Renal cortical epithelial cell (primary cell): Measurements from ENCODE around the gene CLECL1. TPM values are rescaled to one million over a fixed set of nuclear protein-coding genes. Genes with fewer than 3 reads are reported as not detected.
"Not testable (repeated sequence)": the region's sequence is repeated elsewhere in the genome, so short reads cannot be mapped to it uniquely, and the experiment has no call there.

Source experiments
- DNase-seq: peaks from one replicate; pipeline ENCODE4 v3.0.0-alpha.2; 2011; ENCODE audit warnings: low read depth
- total RNA-seq: library from RNA; depleted of rRNA; stranded (reverse); fragments of >200 nt; gene quantifications from 2 replicates; pipeline ENCODE4 v1.2.3, GENCODE V29; 2014

Gene CLECL1
- total RNA-seq, 1 donor from 2014 or later, result not detected

DNA sequence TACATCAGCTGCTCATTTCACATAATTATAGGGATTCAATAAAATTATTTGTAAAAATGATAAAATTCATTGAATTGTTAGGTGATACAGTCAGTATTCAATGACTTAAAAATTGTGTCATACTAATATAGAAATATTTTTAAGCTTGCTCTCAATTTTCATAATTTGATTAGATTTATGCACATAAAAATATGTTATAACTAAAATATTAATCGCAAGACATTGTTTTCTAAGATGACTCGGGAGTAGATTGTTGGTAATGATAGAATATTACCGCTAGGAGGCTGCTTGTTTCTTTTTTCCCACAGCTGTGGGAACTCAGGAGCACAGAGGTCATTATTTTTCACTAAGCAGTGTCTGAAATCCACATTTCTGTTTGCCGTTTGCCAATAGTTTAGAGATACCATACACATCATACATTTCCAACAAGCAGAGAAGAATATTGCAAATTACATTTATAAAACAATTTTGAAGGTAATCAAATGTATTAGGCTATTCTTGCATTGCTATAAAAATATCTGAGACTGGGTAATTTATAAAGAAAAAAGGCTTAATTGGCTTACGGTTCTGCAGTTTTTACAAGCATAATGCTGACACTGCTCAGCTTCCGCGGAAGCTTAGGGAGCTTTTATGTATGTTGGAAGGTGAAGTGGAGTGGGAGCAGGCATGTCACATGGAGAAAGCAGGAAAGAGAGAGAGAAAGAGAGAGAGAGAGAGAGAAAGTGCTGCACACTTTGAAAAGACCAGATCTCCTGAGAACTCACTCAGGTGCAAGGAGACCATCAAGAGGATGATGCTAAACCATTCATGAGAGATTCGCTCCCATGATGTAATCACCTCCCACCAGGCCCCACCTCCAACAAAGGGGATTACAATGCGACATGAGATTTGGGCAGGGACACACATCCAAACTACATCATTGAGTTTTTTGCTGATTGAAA, 18.6 kb upstream of the CLECL1 start:
- DNase-seq, result peak; percentile 30

- DNase-seq, result peak; percentile 63
These were observed 17.6 kb upstream of the CLECL1 start for GRCh38 chr12:9750276-9751203.

DNA sequence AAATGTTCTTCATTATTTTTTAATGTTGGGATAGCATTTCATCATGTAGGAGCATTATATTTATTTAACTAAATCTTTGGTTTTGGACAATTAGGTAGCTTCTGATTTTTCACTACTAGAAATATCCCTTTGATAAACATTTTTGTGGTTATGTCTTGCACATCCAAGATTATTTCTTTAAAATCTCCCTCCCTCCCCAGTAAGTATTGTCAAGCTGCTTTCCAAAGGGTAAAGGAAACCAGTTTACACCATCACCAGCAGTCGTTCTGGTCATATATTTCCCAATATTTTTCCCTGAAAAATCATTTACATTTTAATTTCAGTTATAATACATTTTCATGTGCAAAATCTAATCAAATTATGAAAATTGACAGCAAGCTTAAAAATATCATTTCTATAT, 16.7 kb upstream of the CLECL1 start:
- DNase-seq, result no peak

GRCh38 chr12:9745199-9745598, 12.3 kb upstream of the CLECL1 start:
- peak; percentile 86 for DNase-seq

DNA sequence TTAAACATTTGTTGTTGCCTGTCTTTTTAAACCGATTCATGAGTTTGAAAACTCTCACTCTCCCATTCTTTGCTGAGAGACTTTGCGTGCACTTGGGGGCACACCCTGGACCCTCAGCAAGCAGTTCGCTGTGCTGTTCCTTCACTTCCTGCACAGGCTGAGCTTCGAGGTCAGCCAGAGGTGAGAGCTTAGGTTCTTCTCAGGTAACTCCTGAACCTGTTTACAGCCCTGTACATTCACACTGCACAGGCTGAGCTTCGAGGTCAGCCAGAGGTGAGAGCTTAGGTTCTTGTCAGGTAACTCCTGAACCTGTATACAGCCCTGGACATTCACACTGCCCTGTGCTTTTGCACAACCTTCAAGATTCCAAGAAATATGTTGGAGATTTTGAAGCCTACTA, 9.8 kb upstream of the CLECL1 start:
- no peak for DNase-seq

- DNase-seq, result no peak
These were observed 8.8 kb upstream of the CLECL1 start for GRCh38 chr12:9741726-9742125.

GRCh38 chr12:9740106-9740750, 7.3 kb upstream of the CLECL1 start:
- DNase-seq, result peak; percentile 32

- not testable (repeated sequence) for DNase-seq
These were observed 6.7 kb upstream of the CLECL1 start for GRCh38 chr12:9739404-9740105.

GRCh38 chr12:9738905-9739304, 6.0 kb upstream of the CLECL1 start:
- DNase-seq, result not testable (repeated sequence)

DNA sequence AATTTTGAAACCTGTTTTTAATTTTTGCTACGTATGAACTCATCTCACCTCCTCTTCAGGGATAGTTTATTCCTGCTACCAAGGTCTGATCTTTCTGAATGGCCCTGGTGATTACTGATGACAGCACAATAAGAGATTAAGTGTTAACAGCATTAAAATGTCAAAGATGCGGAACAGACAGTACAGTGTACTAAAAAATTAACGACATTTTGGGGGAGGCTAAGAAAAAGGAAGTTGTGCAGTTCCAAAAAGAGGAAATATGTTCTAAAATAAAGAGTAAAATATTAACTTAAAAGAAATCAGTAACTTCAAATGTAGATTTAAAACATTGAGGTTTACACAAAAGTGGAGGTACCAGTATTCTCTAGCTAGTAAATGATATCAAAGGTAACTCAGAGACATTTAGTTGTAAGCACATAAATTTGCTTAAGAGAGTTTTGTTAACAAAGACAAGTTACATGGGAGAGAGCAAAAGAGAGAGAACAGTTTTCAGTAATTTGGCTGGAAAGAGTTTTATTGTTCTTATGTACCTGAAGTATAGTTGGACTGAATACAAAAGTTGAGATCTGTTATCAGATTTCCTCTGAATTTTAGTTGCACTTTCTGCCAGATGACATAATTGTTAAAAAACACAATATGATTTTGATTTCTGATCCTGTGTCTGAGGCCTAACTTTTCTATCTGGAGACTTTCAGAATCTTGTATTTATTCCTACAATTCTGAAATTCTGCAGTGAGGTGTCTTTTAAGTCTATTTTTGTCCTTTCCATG, 4.2 kb upstream of the CLECL1 start:
- DNase-seq, result no peak

DNA sequence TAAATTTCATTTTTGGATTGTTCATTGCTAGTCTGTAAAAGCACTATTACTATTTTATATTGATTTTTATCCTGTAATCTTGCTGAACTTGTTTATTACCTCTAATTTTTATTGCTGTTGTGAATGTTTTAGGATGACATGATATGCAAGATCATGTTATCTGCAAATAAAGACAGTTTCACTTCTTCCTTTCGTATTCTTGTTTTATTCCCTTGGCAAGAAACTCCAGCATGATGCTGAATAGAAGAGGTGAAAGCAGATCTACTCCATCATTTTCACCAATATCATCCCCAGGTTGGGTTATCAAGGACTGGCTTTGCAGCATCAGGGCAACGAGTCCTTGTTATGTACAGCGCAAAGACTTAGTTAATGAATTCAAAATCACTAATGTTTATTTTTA, 2.7 kb upstream of the CLECL1 start:
- no peak for DNase-seq

- no peak for DNase-seq
These were observed 1.1 kb downstream of the CLECL1 start for GRCh38 chr12:9731797-9732196.

DNA sequence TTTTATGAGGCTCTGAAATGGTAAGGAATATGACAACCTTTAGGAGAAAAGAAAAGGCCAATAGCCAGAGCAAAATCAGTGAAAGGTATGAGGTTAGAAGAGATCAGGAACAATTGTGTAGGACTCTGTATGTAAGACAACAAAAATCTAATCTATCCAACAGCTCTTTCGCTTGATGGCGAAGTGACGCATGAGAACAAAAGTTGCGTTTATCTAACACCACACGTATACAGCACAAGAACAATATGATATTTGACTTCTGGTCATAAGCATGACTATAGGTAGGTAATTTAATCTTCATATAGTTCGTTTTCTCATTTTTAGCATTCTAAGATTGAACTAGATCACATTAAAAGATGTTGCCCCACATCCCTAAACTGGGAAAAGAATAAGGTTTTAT, 1.5 kb downstream of the CLECL1 start:
- DNase-seq, result no peak

DNA sequence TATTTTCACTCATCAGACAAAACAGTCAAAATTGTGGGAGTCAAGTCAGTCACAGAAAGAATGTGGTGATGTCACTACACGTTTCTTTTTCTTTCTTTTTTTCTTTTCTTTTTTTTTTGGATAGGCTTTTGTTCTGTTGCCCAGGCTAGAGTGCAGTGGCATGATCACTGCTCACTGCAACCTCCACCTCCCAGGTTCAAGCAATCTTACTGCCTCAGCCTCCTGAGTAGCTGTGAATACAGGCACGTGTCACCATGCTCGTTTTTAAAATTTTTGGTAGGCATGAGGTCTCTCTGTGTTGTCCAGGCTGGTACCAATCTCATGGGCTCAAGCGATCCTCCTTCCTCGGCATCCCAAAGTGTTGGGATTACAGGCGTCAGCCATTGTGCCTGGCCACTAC, 2.3 kb downstream of the CLECL1 start:
- no peak for DNase-seq

DNA sequence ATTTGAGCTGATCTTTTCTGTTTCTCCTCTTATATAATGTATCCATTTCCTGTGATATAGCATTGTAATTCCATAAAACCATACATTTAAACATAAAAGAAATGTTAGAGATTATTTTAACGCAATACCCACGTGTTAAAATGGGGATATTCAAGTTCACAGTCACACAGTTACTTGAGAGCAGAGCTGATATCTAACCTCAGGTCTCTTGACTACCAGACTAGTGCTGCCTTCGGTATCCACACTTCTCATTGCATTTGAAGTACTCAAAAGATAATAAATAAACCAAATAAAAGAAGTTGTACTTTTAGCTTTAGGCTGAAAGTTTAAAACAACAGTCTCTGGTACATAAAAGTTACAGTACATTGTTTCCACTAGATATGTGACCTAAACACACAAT, 2.9 kb downstream of the CLECL1 start:
- no peak for DNase-seq

- DNase-seq, result no peak
These were observed 3.8 kb downstream of the CLECL1 start for GRCh38 chr12:9729082-9729481.

DNA sequence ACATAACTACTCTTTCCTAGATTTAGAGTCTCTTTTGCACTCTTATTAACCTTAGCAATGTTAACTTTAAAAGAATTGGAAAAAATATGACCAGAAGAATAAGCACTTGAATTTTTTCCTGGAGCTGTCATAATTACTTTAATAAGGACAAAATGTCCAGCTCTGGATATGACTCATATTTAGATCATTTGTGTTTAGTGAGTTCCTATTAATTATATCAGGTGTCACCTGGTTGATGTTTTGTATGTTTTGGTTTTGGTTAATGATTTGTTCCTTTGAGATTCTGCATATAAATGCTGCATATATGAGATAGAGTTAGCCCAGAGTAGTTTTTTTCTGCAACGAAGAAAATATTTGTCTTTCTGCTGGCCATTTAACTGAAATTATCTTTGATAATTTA, 5.1 kb downstream of the CLECL1 start:
- DNase-seq, result peak; percentile 85

DNA sequence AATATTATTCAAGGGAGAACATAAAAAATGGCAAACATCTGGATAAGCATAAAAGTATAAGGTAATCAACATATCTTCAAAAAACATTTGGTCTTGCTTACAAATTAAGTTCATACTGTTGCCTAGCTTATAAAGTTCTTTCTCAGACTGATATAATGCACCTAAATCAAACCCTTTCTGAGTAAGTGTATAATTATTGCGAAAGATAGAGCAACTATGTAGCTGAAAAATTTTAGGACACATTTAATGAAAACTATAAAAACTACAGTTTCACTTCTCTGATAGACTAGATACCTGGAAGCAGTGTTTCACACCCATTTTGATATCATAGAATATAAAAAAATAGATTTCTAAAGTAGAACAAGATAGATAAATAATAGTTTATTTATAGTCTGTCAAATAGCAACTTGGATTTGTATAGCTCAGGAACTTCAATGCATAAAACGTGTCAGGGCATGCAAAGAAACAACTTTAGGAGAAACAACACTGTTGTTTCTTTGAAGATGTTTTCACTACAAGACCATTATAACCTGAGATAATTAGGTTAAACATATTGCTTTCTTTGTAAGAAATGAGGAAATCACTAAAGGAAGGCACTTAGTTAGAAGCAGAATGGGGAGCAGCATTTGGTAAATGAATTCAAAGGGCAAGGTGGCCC, 7.6 kb downstream of the CLECL1 start:
- no peak for DNase-seq

GRCh38 chr12:9724023-9724422, 8.9 kb downstream of the CLECL1 start:
- DNase-seq, result no peak
